Neural cell (in vitro differentiated cells): Measurements from ENCODE around the gene RTN4RL1. TPM values are rescaled to one million over a fixed set of nuclear protein-coding genes. Genes with fewer than 3 reads are reported as not detected.
A peak's percentile ranks its signal among the peaks of the same experiment; 100 is the strongest.
"Not testable (repeated sequence)": the region's sequence is repeated elsewhere in the genome, so short reads cannot be mapped to it uniquely, and the experiment has no call there.

Experiments used
- H2AFZ ChIP-seq: fragments of 200-600, 300-800 bp; sonication (generic), shearing (Covaris generic); 2 replicates; pipeline ENCODE4 v1.6.0; 2014; ENCODE audit warnings: low read depth, mild to moderate bottlenecking, antibody characterized with exemption, low read length, moderate library complexity
- H3F3A ChIP-seq: fragments of 200-600 bp; shearing (Covaris generic); 2 replicates; pipeline ENCODE4 v1.6.1; 2016; ENCODE audit warnings: mild to moderate bottlenecking, moderate library complexity, mixed read lengths, antibody characterized with exemption, low read length; ENCODE audit not compliant: insufficient read depth, poor library complexity, severe bottlenecking
- H3K27ac ChIP-seq: fragments of 200-600, 300-800 bp; sonication (generic), shearing (Covaris generic); 2 replicates; pipeline ENCODE4 v1.5.1; 2014; ENCODE audit warnings: mild to moderate bottlenecking, low read length, moderate library complexity
- H3K27me3 ChIP-seq: fragments of 300-800, 200-600 bp; sonication (generic), shearing (Covaris generic); 2 replicates; pipeline ENCODE4 v1.6.0; 2014; ENCODE audit warnings: mild to moderate bottlenecking, low read depth, low read length, moderate library complexity; ENCODE audit not compliant: insufficient read depth
- H3K36me3 ChIP-seq: fragments of 300-800, 200-600 bp; sonication (generic), shearing (Covaris generic); 2 replicates; pipeline ENCODE4 v1.5.1; 2014; ENCODE audit warnings: mild to moderate bottlenecking, antibody characterized with exemption, low read length, moderate library complexity; ENCODE audit not compliant: insufficient read depth
- H3K4me2 ChIP-seq: fragments of 300-800, 200-600 bp; sonication (generic), shearing (Covaris generic); 2 replicates; pipeline ENCODE4 v1.6.0; 2014; ENCODE audit warnings: mild to moderate bottlenecking, low read length
- H3K4me3 ChIP-seq: fragments of 300-800, 200-600 bp; sonication (generic), shearing (Covaris generic); 2 replicates; pipeline ENCODE4 v1.5.1; 2014; ENCODE audit warnings: mild to moderate bottlenecking, low read length, moderate library complexity
- H3K79me2 ChIP-seq: fragments of 200-600 bp; shearing (Covaris generic); replicated peaks from 2 replicates; pipeline ENCODE4 v1.6.0; 2014; ENCODE audit warnings: mild to moderate bottlenecking, low read length, moderate library complexity; ENCODE audit not compliant: insufficient read depth
- H3K9ac ChIP-seq: fragments of 300-800, 200-600 bp; sonication (generic), shearing (Covaris generic); 2 replicates; pipeline ENCODE4 v1.6.1; 2016; ENCODE audit warnings: mild to moderate bottlenecking, low read length, mixed read lengths
- H3K9me2 ChIP-seq: fragments of 200-600 bp; shearing (Covaris generic); 2 replicates; pipeline ENCODE4 v1.6.1; 2016; ENCODE audit warnings: mild to moderate bottlenecking, low read length, mixed read lengths; ENCODE audit not compliant: insufficient read depth
- H3K9me3 ChIP-seq: fragments of 200-600, 300-800 bp; sonication (generic), shearing (Covaris generic); 2 replicates; pipeline ENCODE4 v1.6.1; 2016; ENCODE audit warnings: mild to moderate bottlenecking, mixed run types, low read length, moderate library complexity, mixed read lengths
- H4K20me1 ChIP-seq: fragments of 200-600 bp; shearing (Covaris generic); 2 replicates; pipeline ENCODE4 v1.6.1; 2016; ENCODE audit warnings: mild to moderate bottlenecking, mixed run types; ENCODE audit not compliant: insufficient read depth
- EP300 ChIP-seq: fragments of 450-650 bp; conservative IDR thresholded peaks from 2 replicates; pipeline ENCODE4 v1.6.1; 2014; ENCODE audit warnings: antibody characterized with exemption, mild to moderate bottlenecking, moderate library complexity; ENCODE audit not compliant: poor library complexity, severe bottlenecking
- EZH2 ChIP-seq: fragments of 200-600, 300-800 bp; shearing (Covaris generic), sonication (generic); IDR thresholded peaks from 2 replicates; pipeline ENCODE4 v1.6.1; 2014; ENCODE audit warnings: antibody characterized with exemption, low read length, borderline replicate concordance, mild to moderate bottlenecking; ENCODE audit not compliant: insufficient read depth, poor library complexity, severe bottlenecking
- MXI1 ChIP-seq: fragments of 450-650 bp; conservative IDR thresholded peaks from 2 replicates; pipeline ENCODE4 v1.6.1; 2014; ENCODE audit warnings: antibody characterized with exemption, mild to moderate bottlenecking; ENCODE audit not compliant: poor library complexity, severe bottlenecking
- POLR2AphosphoS5 ChIP-seq: IDR thresholded peaks from 2 replicates; pipeline ENCODE4 v1.6.1; 2012
- RAD21 ChIP-seq: fragments of 450-650 bp; conservative IDR thresholded peaks from 2 replicates; pipeline ENCODE4 v1.6.1; 2014; ENCODE audit warnings: antibody characterized with exemption, mild to moderate bottlenecking, moderate library complexity
- SMC3 ChIP-seq: fragments of 450-650 bp; conservative IDR thresholded peaks from 2 replicates; pipeline ENCODE4 v1.6.1; 2014; ENCODE audit warnings: antibody characterized with exemption, mild to moderate bottlenecking, moderate library complexity; ENCODE audit not compliant: poor library complexity
- TAF1 ChIP-seq: IDR thresholded peaks from 2 replicates; pipeline ENCODE4 v1.6.1; 2012; ENCODE audit warnings: low read depth
- polyA plus RNA-seq: library from polyadenylated mRNA; depleted of rRNA; stranded (reverse); fragments of >200 nt; gene quantifications from 2 replicates; pipeline ENCODE4 v1.2.3, GENCODE V29; 2014
- TF ChIP-seq, protein P1 (sequence below): IDR thresholded peaks from 2 replicates; pipeline ENCODE4 v1.6.1; 2012; ENCODE audit warnings: borderline replicate concordance
- TF ChIP-seq, protein P2 (sequence below): fragments of 450-650 bp; IDR thresholded peaks from 2 replicates; pipeline ENCODE4 v1.5.1; 2014; ENCODE audit warnings: antibody characterized with exemption, mild to moderate bottlenecking, moderate library complexity; ENCODE audit not compliant: poor library complexity, severe bottlenecking

Gene RTN4RL1
- polyA plus RNA-seq, 1 donor from 2014 or later, result 8.1 TPM

GRCh38 chr17:1985093-1985492 is 40.0 kb downstream of the RTN4RL1 start:
- H3K79me2 ChIP-seq, result no peaks in the 10 kb centered on the region
- H3K9me3 ChIP-seq, result no peaks in the 10 kb centered on the region
- H3K27me3 ChIP-seq, result no peaks in the 10 kb centered on the region
- H3K36me3 ChIP-seq, result no peaks in the 10 kb centered on the region
- H3K27ac ChIP-seq, result peak overlapping the region; percentile 38
- H4K20me1 ChIP-seq, result no peaks in the 10 kb centered on the region
- TF ChIP-seq SMC3, result no peak
- TF ChIP-seq TAF1, result no peak
- no peak for TF ChIP-seq EZH2
- no peak for TF ChIP-seq POLR2AphosphoS5
- TF ChIP-seq RAD21, result no peak
- TF ChIP-seq EP300, result no peak
- TF ChIP-seq, protein P1, sequence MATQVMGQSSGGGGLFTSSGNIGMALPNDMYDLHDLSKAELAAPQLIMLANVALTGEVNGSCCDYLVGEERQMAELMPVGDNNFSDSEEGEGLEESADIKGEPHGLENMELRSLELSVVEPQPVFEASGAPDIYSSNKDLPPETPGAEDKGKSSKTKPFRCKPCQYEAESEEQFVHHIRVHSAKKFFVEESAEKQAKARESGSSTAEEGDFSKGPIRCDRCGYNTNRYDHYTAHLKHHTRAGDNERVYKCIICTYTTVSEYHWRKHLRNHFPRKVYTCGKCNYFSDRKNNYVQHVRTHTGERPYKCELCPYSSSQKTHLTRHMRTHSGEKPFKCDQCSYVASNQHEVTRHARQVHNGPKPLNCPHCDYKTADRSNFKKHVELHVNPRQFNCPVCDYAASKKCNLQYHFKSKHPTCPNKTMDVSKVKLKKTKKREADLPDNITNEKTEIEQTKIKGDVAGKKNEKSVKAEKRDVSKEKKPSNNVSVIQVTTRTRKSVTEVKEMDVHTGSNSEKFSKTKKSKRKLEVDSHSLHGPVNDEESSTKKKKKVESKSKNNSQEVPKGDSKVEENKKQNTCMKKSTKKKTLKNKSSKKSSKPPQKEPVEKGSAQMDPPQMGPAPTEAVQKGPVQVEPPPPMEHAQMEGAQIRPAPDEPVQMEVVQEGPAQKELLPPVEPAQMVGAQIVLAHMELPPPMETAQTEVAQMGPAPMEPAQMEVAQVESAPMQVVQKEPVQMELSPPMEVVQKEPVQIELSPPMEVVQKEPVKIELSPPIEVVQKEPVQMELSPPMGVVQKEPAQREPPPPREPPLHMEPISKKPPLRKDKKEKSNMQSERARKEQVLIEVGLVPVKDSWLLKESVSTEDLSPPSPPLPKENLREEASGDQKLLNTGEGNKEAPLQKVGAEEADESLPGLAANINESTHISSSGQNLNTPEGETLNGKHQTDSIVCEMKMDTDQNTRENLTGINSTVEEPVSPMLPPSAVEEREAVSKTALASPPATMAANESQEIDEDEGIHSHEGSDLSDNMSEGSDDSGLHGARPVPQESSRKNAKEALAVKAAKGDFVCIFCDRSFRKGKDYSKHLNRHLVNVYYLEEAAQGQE, result no peak
- no peak for TF ChIP-seq MXI1
- TF ChIP-seq, protein P2, sequence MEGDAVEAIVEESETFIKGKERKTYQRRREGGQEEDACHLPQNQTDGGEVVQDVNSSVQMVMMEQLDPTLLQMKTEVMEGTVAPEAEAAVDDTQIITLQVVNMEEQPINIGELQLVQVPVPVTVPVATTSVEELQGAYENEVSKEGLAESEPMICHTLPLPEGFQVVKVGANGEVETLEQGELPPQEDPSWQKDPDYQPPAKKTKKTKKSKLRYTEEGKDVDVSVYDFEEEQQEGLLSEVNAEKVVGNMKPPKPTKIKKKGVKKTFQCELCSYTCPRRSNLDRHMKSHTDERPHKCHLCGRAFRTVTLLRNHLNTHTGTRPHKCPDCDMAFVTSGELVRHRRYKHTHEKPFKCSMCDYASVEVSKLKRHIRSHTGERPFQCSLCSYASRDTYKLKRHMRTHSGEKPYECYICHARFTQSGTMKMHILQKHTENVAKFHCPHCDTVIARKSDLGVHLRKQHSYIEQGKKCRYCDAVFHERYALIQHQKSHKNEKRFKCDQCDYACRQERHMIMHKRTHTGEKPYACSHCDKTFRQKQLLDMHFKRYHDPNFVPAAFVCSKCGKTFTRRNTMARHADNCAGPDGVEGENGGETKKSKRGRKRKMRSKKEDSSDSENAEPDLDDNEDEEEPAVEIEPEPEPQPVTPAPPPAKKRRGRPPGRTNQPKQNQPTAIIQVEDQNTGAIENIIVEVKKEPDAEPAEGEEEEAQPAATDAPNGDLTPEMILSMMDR, result no peak
- H3K4me3 ChIP-seq, result peak overlapping the region; percentile 25
- H2AFZ ChIP-seq, result no peak overlapping the region
- H3F3A ChIP-seq, result no peaks in the 10 kb centered on the region
- no peak overlapping the region for H3K4me2 ChIP-seq
- no peaks in the 10 kb centered on the region for H3K9me2 ChIP-seq
- peak overlapping the region; percentile 14 for H3K9ac ChIP-seq

- not testable (repeated sequence) for H3K4me2 ChIP-seq, H3K79me2 ChIP-seq, H4K20me1 ChIP-seq
Observed at GRCh38 chr17:1982793-1983366, 42.3 kb downstream of the RTN4RL1 start.

More at GRCh38 chr17:1982793-1983366, 42.3 kb downstream of the RTN4RL1 start:
- H3K27me3 ChIP-seq, H3K36me3 ChIP-seq, H2AFZ ChIP-seq, H3K4me3 ChIP-seq, H3K9ac ChIP-seq, H3K27ac ChIP-seq, H3K9me2 ChIP-seq, H3K9me3 ChIP-seq, H3F3A ChIP-seq: not testable (repeated sequence)
